ENCODE results near the gene CAMK4. TPM values are rescaled to one million over a fixed set of nuclear protein-coding genes. Genes with fewer than 3 reads are reported as not detected.

Gene CAMK4
- total RNA-seq, 1 donor from 2014 or later, result 11.2 TPM

- H3K27me3 Mint-ChIP-seq, result peaks cover 5% of the 10 kb centered on the region
- no peak overlapping the region for H3K27ac Mint-ChIP-seq
- H3K9me3 Mint-ChIP-seq, result no peaks in the 10 kb centered on the region
- no peak for DNase-seq (ENCODE audit: extremely low spot score, unreplicated experiment)
- H3K36me3 Mint-ChIP-seq, result peaks cover 4% of the 10 kb centered on the region
- H3K4me3 Mint-ChIP-seq, result no peak overlapping the region
- no peaks in the 10 kb centered on the region for H3K4me1 Mint-ChIP-seq (ENCODE audit: unreplicated experiment)
- no peak for TF ChIP-seq CTCF (conservative IDR thresholded peaks at IDR 0.05)
Measured at GRCh38 chr5:111439473-111440075, 215.4 kb downstream of the CAMK4 start.

DNA sequence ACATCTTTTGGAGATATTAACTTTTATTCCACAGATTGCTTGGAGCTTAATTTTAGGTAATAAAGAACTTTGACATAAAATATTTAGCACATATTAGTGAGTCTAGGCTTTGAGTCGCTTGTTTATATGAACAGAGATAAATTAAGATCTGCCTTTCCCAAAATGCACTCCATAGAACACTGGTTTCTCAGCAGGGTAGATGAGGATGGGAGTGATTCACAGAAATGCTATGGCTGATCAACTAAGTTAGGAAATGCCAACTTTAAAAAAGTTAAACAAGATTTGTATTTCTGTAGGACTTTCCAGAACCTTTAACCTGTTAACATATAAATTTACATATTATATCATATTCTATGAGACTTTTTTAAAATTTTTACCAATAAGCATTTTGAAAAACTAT lies 222.9 kb downstream of the CAMK4 start:
- no peak overlapping the region for H3K4me3 Mint-ChIP-seq
- no peak for TF ChIP-seq CTCF (conservative IDR thresholded peaks at IDR 0.05)
- H3K27ac Mint-ChIP-seq, result no peak overlapping the region
- H3K27me3 Mint-ChIP-seq, result no peaks in the 10 kb centered on the region
- H3K4me1 Mint-ChIP-seq (ENCODE audit: unreplicated experiment), result peaks cover 5% of the 10 kb centered on the region
- no peak for DNase-seq (ENCODE audit: extremely low spot score, unreplicated experiment)
- H3K9me3 Mint-ChIP-seq, result no peaks in the 10 kb centered on the region
- peaks cover 4% of the 10 kb centered on the region for H3K36me3 Mint-ChIP-seq

- DNase-seq (ENCODE audit: extremely low spot score, unreplicated experiment), result no peak
- Mint-ChIP-seq H3K27ac (no peak overlapping the region), H3K27me3 (no peaks in the 10 kb centered on the region), H3K9me3 (no peaks in the 10 kb centered on the region), H3K36me3 (peaks cover 4% of the 10 kb centered on the region), H3K4me3 (peak overlapping the region; percentile 36), H3K4me1 (ENCODE audit: unreplicated experiment) (peaks cover 5% of the 10 kb centered on the region)
- TF ChIP-seq CTCF (conservative IDR thresholded peaks at IDR 0.05), result no peak
Measured at GRCh38 chr5:111447822-111448221, 223.6 kb downstream of the CAMK4 start.

DNA sequence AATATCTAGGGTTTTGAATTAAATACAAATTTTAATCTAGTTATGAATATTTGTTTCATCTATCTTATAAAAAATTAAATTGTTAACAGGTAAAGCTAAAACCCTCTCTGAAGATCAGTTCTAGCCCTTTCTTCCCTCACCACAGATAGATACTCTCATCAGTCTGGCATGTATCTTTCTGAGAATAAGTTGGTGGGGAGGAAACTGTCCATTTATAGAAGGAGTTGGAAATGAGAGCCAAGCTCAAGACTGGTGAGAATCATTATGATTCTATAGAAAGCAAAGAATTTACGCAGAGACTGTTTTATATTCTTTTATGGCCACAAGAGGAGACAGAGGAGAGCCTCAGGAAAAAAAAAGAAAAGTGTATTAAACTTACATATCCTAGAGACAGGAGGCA lies 229.1 kb downstream of the CAMK4 start:
- no peak for TF ChIP-seq CTCF (conservative IDR thresholded peaks at IDR 0.05)
- Mint-ChIP-seq H3K4me1 (ENCODE audit: unreplicated experiment) (peaks cover 16% of the 10 kb centered on the region), H3K4me3 (peak overlapping the region; percentile 2), H3K36me3 (no peaks in the 10 kb centered on the region), H3K27ac (peak overlapping the region; percentile 65), H3K9me3 (no peaks in the 10 kb centered on the region), H3K27me3 (no peaks in the 10 kb centered on the region)
- DNase-seq (ENCODE audit: extremely low spot score, unreplicated experiment), result no peak

DNA sequence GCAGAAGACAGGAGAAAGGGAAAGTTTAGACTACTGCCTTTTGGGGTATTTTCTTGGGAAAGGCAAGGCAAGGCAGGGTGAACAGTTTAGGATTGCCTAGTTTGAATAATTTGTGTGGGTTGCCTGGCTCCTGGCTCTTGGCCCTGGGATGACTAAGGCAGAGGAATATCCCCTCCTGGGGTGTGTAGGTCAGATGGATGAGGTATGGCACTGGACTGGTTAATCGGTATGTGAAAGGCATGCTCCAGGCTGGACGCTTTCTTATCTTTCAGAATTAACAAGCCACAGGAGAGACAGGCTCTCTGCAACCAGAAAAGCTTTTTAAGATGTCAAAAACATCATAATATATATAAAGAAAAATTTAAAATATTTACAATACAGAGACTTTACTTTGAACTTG lies 229.6 kb downstream of the CAMK4 start:
- Mint-ChIP-seq H3K27ac (peak overlapping the region; percentile 65), H3K4me3 (peak overlapping the region; percentile 2), H3K36me3 (no peaks in the 10 kb centered on the region), H3K4me1 (ENCODE audit: unreplicated experiment) (peaks cover 16% of the 10 kb centered on the region), H3K9me3 (no peaks in the 10 kb centered on the region), H3K27me3 (no peaks in the 10 kb centered on the region)
- TF ChIP-seq CTCF (conservative IDR thresholded peaks at IDR 0.05), result no peak
- DNase-seq (ENCODE audit: extremely low spot score, unreplicated experiment), result no peak

DNA sequence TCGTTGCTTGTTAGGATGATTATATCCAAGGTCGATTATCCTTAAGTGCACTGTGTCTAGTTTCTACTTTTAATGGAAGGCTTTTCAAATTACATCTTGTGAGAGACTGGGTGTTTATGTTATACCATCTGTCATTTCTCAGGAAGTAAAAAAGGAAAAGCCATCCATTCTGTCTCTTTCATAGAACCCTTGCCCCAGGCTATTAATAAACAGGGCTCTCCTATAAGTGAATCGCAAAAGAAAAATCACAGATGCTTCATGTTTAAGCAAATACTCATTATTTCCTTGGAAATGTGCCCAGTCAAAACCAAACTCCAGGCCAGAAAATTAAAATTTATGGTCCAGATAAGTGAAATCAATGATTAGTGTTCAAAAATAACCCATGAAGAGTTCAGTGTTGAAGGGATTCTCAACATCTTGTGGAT lies 230.0 kb downstream of the CAMK4 start:
- Mint-ChIP-seq H3K36me3 (no peaks in the 10 kb centered on the region), H3K4me3 (peak overlapping the region; percentile 11), H3K27me3 (no peaks in the 10 kb centered on the region), H3K4me1 (ENCODE audit: unreplicated experiment) (peaks cover 16% of the 10 kb centered on the region), H3K9me3 (no peaks in the 10 kb centered on the region), H3K27ac (peak overlapping the region; percentile 65)
- TF ChIP-seq CTCF (conservative IDR thresholded peaks at IDR 0.05), result no peak
- no peak for DNase-seq (ENCODE audit: extremely low spot score, unreplicated experiment)

Measured in type B pancreatic cell (in vitro differentiated cells).